B cell (primary cell): ENCODE data around the gene OR10AD1. TPM values are rescaled to one million over a fixed set of nuclear protein-coding genes. Genes with fewer than 3 reads are reported as not detected.

Source experiments
- ATAC-seq: fragments of 200-7000 bp; cut with Tn5 transposase; one replicate; pipeline ENCODE4 v1.10.0; 2021; ENCODE audit warnings: low read depth, mild to moderate bottlenecking, moderate number of reproducible peaks, moderate library complexity
- CTCF ChIA-PET: fragments of 350-600 bp; sonication (Branson Sonifier 250); formaldehyde crosslinking; loops from one replicate; lab custom pipeline; 2021; ENCODE audit warnings: antibody characterized with exemption, inconsistent platforms; lab: Charles Lee
- POLR2A ChIA-PET: fragments of 350-600 bp; sonication (Branson Sonifier 250); formaldehyde crosslinking; loops from one replicate; lab custom pipeline; 2021; ENCODE audit warnings: antibody characterized with exemption; lab: Charles Lee
- DNase-seq: peaks from one replicate; pipeline ENCODE4 v3.0.0; 2013
- H2AFZ ChIP-seq: 2 replicates; pipeline ENCODE4 v1.6.1; 2012; ENCODE audit warnings: mild to moderate bottlenecking, low read depth, low read length; ENCODE audit not compliant: insufficient read depth, poor library complexity, severe bottlenecking
- H3K27ac ChIP-seq, 2 donors: 1 replicate in 1 of 2; 2 replicates in 1 of 2; pipeline ENCODE4 v1.5.1; 2012 to 2013; ENCODE audit warnings: low read length in 2 of 2, mild to moderate bottlenecking in 2 of 2, moderate library complexity in 1 of 2
- H3K27me3 ChIP-seq, 4 experiments: fragments of 200-600 bp in 1 of 4; sonication (generic) in 1 of 4; replicated peaks in 1 of 4; 1 replicate in 2 of 4; 2 replicates in 2 of 4; pipeline versions ENCODE4 v1.6.1 to v1.7.0; 2013 to 2016; ENCODE audit warnings: low read length in 3 of 4, mild to moderate bottlenecking in 2 of 4, mixed read lengths in 1 of 4, moderate library complexity in 1 of 4; ENCODE audit not compliant: insufficient read depth in 4 of 4, control insufficient read depth in 3 of 4; ENCODE audit errors: control extremely low read depth in 1 of 4
- H3K36me3 ChIP-seq, 2 experiments: replicated peaks in 1 of 2; 1 replicate in 1 of 2; 2 replicates in 1 of 2; pipeline versions ENCODE4 v1.6.1 to v1.7.1; 2013; ENCODE audit warnings: low read length in 1 of 2; ENCODE audit not compliant: insufficient read depth in 2 of 2, control insufficient read depth in 1 of 2; ENCODE audit errors: control extremely low read depth in 1 of 2, extremely low read depth in 1 of 2
- H3K4me1 ChIP-seq, 2 donors: fragments of 200-600 bp in 1 of 2; sonication (generic) in 1 of 2; 1 replicate in 1 of 2; 2 replicates in 1 of 2; pipeline versions ENCODE4 v1.5.1 to v1.6.1; 2013 to 2017; ENCODE audit warnings: low read length in 2 of 2; ENCODE audit not compliant: control insufficient read depth in 2 of 2, insufficient read depth in 2 of 2
- H3K4me2 ChIP-seq: replicated peaks from 2 replicates; pipeline ENCODE3; 2012; ENCODE audit warnings: mild to moderate bottlenecking, low read depth, low read length; ENCODE audit not compliant: poor library complexity, severe bottlenecking
- H3K4me3 ChIP-seq, 5 experiments: fragments of 200-600 bp in 1 of 5; sonication (generic) in 1 of 5; 1 replicate in 3 of 5; 2 replicates in 2 of 5; pipeline versions ENCODE4 v1.5.1 to v1.7.0; 2011 to 2016; ENCODE audit warnings: low read length in 4 of 5, mild to moderate bottlenecking in 4 of 5, low read depth in 2 of 5, control low read depth in 1 of 5, moderate library complexity in 1 of 5; ENCODE audit not compliant: insufficient read depth in 1 of 5; ENCODE audit errors: control extremely low read depth in 1 of 5, extremely low read depth in 1 of 5
- H3K79me2 ChIP-seq: fragments of 200-600 bp; sonication (generic); one replicate; pipeline ENCODE4 v1.6.0; 2016; ENCODE audit warnings: low read length; ENCODE audit not compliant: control insufficient read depth, insufficient read depth
- H3K9ac ChIP-seq: fragments of 200-600 bp; sonication (generic); 2 replicates; pipeline ENCODE4 v1.6.1; 2017; ENCODE audit warnings: mild to moderate bottlenecking, low read length, moderate library complexity
- H3K9me3 ChIP-seq, 3 donors: one replicate each; pipeline versions ENCODE4 v1.6.1 to v1.7.1; 2013; ENCODE audit warnings: low read length in 2 of 3; ENCODE audit not compliant: control insufficient read depth in 2 of 3, insufficient read depth in 1 of 3; ENCODE audit errors: control extremely low read depth in 1 of 3
- H4K20me1 ChIP-seq: 2 replicates; pipeline ENCODE4 v1.6.0; 2012; ENCODE audit warnings: mild to moderate bottlenecking, low read length; ENCODE audit not compliant: insufficient read depth, control insufficient read depth, poor library complexity, severe bottlenecking
- H3K27ac Mint-ChIP-seq: one replicate; pipeline ENCODE4 v1.8.0; 2021; ENCODE audit warnings: mixed read lengths
- H3K27me3 Mint-ChIP-seq: one replicate; pipeline ENCODE4 v1.8.0; 2021; ENCODE audit warnings: mixed read lengths
- H3K4me1 Mint-ChIP-seq: one replicate; pipeline ENCODE4 v1.8.0; 2021; ENCODE audit warnings: mixed read lengths
- H3K4me3 Mint-ChIP-seq: one replicate; pipeline ENCODE4 v1.8.0; 2021; ENCODE audit warnings: mixed read lengths
- H3K9me3 Mint-ChIP-seq: one replicate; pipeline ENCODE4 v1.8.0; 2022; ENCODE audit warnings: mixed read lengths; ENCODE audit not compliant: insufficient read depth
- CTCF ChIP-seq: fragments of 200-600 bp; IDR thresholded peaks from one replicate; pipeline ENCODE4 v1.8.0; 2022; ENCODE audit warnings: antibody characterized with exemption, mild to moderate bottlenecking
- EZH2 ChIP-seq: IDR thresholded peaks from 2 replicates; pipeline ENCODE4 v1.6.1; 2012; ENCODE audit warnings: borderline replicate concordance, low read depth, mild to moderate bottlenecking, moderate library complexity, low read length; ENCODE audit not compliant: insufficient read depth, poor library complexity, severe bottlenecking
- WGBS: methylation state at CpG from one replicate; pipeline ENCODE4 v1.1.5; 2013; ENCODE audit warnings: missing lambda C conversion rate; ENCODE audit not compliant: insufficient coverage; 5-methylcytosine and 5-hydroxymethylcytosine counted together
- intact Hi-C: fragments of 100-400 bp; cut with micrococcal nuclease; formaldehyde crosslinking; loops from one replicate; pipeline ENCODE4 v1.10.0; 2022
- polyA plus RNA-seq: library from polyadenylated mRNA; depleted of rRNA; stranded (reverse); fragments of >200 nt; gene quantifications from 2 replicates; pipeline ENCODE4 v1.2.3, GENCODE V29; 2012
- total RNA-seq, 2 donors: library from RNA; stranded (reverse); fragments of 120-200 nt in 1 of 2; gene quantifications; 1 replicate in 1 of 2; 2 replicates in 1 of 2; pipeline versions ENCODE4 v1.2.3 to v1.2.4, GENCODE V29; 2013 to 2022

The OR10AD1 gene
- total and polyA plus RNA-seq, 2 donors (not counting 1 experiment from before 2014, with no cell fraction given), result not detected

- no peak overlapping the region for H3K27ac Mint-ChIP-seq
- CTCF ChIA-PET, result interaction anchor here (0.6 to 3.3 kb wide), 5 partner anchors 10 to 319 kb away, joined by 3 to 35 read pairs (median 3); no protein-coding TSS in a partner anchor
- TF ChIP-seq CTCF, result no peak
- TF ChIP-seq EZH2, result no peak
- Histone ChIP-seq H3K27me3 (peaks cover 0 to 19% (median 6%) of the 10 kb centered on the region in 4 experiments), H3K36me3 (no peaks in the 10 kb centered on the region), H3K9ac (no peak overlapping the region), H3K4me3 (no peak overlapping the region), H3K4me2 (no peak overlapping the region), H3K4me1 (peaks cover 19 to 20% of the 10 kb centered on the region in 2 donors), H4K20me1 (no peaks in the 10 kb centered on the region), H3K9me3 (peaks cover 0 to 4% (median 0%) of the 10 kb centered on the region in 3 donors), H2AFZ (no peak overlapping the region), H3K27ac (no peak overlapping the region), H3K79me2 (no peaks in the 10 kb centered on the region)
- intact Hi-C loops, result loop anchor here (5.0 to 10.0 kb wide), 2 partner anchors 483 to 536 kb away; partner anchors contain the start of gene RPAP3
- H3K4me3 Mint-ChIP-seq, result no peak overlapping the region
- H3K9me3 Mint-ChIP-seq, result no peaks in the 10 kb centered on the region
- H3K27me3 Mint-ChIP-seq, result peaks cover 13% of the 10 kb centered on the region
- H3K4me1 Mint-ChIP-seq, result peaks cover 20% of the 10 kb centered on the region
- no peak for DNase-seq
- 91% methylated on average over 7 of the region's 10 CpGs for WGBS
- ATAC-seq, result no peak
- POLR2A ChIA-PET, result no interaction called here
These were observed 15.0 kb downstream of the OR10AD1 start for GRCh38 chr12:48187916-48188695.
